Brain microvascular endothelial cell (primary cell): ENCODE results near the gene TOMM20.

Source experiments
- DNase-seq: peaks from one replicate; pipeline ENCODE4 v3.0.0-alpha.2; 2020
- H3K27ac ChIP-seq: fragments of 250-450 bp; sonication (Bioruptor Pico); 2 replicates; pipeline ENCODE4 v1.5.1; 2020; ENCODE audit warnings: mild to moderate bottlenecking, moderate library complexity
- H3K27me3 ChIP-seq: fragments of 250-450 bp; sonication (Bioruptor Pico); replicated peaks from 2 replicates; pipeline ENCODE4 v1.5.1; 2020; ENCODE audit warnings: mild to moderate bottlenecking
- H3K36me3 ChIP-seq: fragments of 250-450 bp; sonication (Bioruptor Pico); replicated peaks from 2 replicates; pipeline ENCODE4 v1.5.1; 2020; ENCODE audit warnings: mild to moderate bottlenecking
- H3K4me3 ChIP-seq: 2 replicates; pipeline ENCODE4 v1.5.1; 2011; ENCODE audit warnings: low read depth, mild to moderate bottlenecking, control low read depth, low read length, moderate library complexity
- CTCF ChIP-seq: IDR thresholded peaks from 2 replicates; pipeline ENCODE4 v1.5.1; 2011; ENCODE audit warnings: low read depth, mild to moderate bottlenecking, moderate library complexity, low read length, control low read depth, inconsistent platforms; ENCODE audit errors: missing control alignments
- in situ Hi-C: cut with HindIII; loops from 2 replicates; pipeline ENCODE4 v1.10.0; 2017; ENCODE audit warnings: low sequenced_read_pairs, low pct_ligation_motif_present

Gene TOMM20

GRCh38 chr1:235145639-235146038, 17.0 kb upstream of the TOMM20 start:
- Histone ChIP-seq H3K4me3 (no peak overlapping the region), H3K27ac (no peak overlapping the region), H3K27me3 (no peaks in the 10 kb centered on the region), H3K36me3 (peaks cover 31% of the 10 kb centered on the region)
- no peak for DNase-seq
- no peak for TF ChIP-seq CTCF
- in situ Hi-C loops: no loop called here

- TF ChIP-seq CTCF: no peak
- no peak overlapping the region for H3K27ac ChIP-seq
- no peak for DNase-seq
- in situ Hi-C loops: no loop called here
- peaks cover 43% of the 10 kb centered on the region for H3K36me3 ChIP-seq
- no peaks in the 10 kb centered on the region for H3K27me3 ChIP-seq
- no peak overlapping the region for H3K4me3 ChIP-seq
Observed at GRCh38 chr1:235142991-235143390, 14.4 kb upstream of the TOMM20 start.

- no peak overlapping the region for H3K4me3 ChIP-seq
- in situ Hi-C loops: no loop called here
- no peaks in the 10 kb centered on the region for H3K27me3 ChIP-seq
- no peak for DNase-seq
- peaks cover 57% of the 10 kb centered on the region for H3K36me3 ChIP-seq
- H3K27ac ChIP-seq: no peak overlapping the region
- TF ChIP-seq CTCF: no peak
Observed at GRCh38 chr1:235139315-235139714, 10.7 kb upstream of the TOMM20 start.

- DNase-seq: no peak
- peaks cover 57% of the 10 kb centered on the region for H3K36me3 ChIP-seq
Observed at GRCh38 chr1:235138821-235139220, 10.2 kb upstream of the TOMM20 start.

GRCh38 chr1:235136111-235136510, 7.5 kb upstream of the TOMM20 start:
- H3K27me3 ChIP-seq: no peaks in the 10 kb centered on the region
- no peak for TF ChIP-seq CTCF
- no peak for DNase-seq
- no peak overlapping the region for H3K4me3 ChIP-seq
- in situ Hi-C loops: no loop called here
- H3K36me3 ChIP-seq: peaks cover 61% of the 10 kb centered on the region
- H3K27ac ChIP-seq: no peak overlapping the region

More at GRCh38 chr1:235138821-235139220, 10.2 kb upstream of the TOMM20 start:
- TF ChIP-seq CTCF: no peak
- in situ Hi-C loops: no loop called here
- Histone ChIP-seq H3K27ac (no peak overlapping the region), H3K27me3 (no peaks in the 10 kb centered on the region), H3K4me3 (no peak overlapping the region)

GRCh38 chr1:235134171-235134570, 5.5 kb upstream of the TOMM20 start:
- H3K36me3 ChIP-seq: peaks cover 56% of the 10 kb centered on the region
- no peak for DNase-seq
- H3K27ac ChIP-seq: no peak overlapping the region
- no peaks in the 10 kb centered on the region for H3K27me3 ChIP-seq
- in situ Hi-C loops: no loop called here
- TF ChIP-seq CTCF: no peak
- H3K4me3 ChIP-seq: no peak overlapping the region
